ENCODE data around the gene ATP6V0A1. TPM values are rescaled to one million over a fixed set of nuclear protein-coding genes. Genes with fewer than 3 reads are reported as not detected.
"Not testable (repeated sequence)": the region's sequence is repeated elsewhere in the genome, so short reads cannot be mapped to it uniquely, and the experiment has no call there.

Gene ATP6V0A1
- total and polyA plus RNA-seq, 10 donors, result 23.0 to 140 (median 110) TPM

- Histone ChIP-seq H3K27ac (no peak overlapping the region), H3K27me3 (replicated peaks in 1 of 7) (peaks cover 0 to 4% (median 0%) of the 10 kb centered on the region in 7 donors), H3K9me3 (no peaks in the 10 kb centered on the region), H3K4me1 (peaks cover 5 to 24% (median 16%) of the 10 kb centered on the region in 6 donors), H3K36me3 (peaks cover 0 to 35% (median 20%) of the 10 kb centered on the region in 6 donors), H3K4me3 (no peak overlapping the region)
- TF ChIP-seq POLR2A (IDR thresholded peaks at IDR 0.05) (no peak), POLR2AphosphoS5 (IDR thresholded peaks at IDR 0.05) (peak in 2 of 3 donors; percentile 20 to 29)
- WGBS, 5 donors, result 85 to 93% (median 89%) methylated on average over 18 to 23 of the region's 23 CpGs
- intact Hi-C loops (cut with DNase I; ENCODE audit: low total_unique reads), result no loop called here
- no peak for DNase-seq
These were observed 88.4 kb downstream of the ATP6V0A1 start for GRCh38 chr17:42547001-42547461.

GRCh38 chr17:42547698-42548069, 89.0 kb downstream of the ATP6V0A1 start:
- intact Hi-C loops (cut with DNase I; ENCODE audit: low total_unique reads), result no loop called here
- Histone ChIP-seq H3K27ac (no peak overlapping the region), H3K36me3 (peaks cover 0 to 31% (median 14%) of the 10 kb centered on the region in 6 donors), H3K27me3 (replicated peaks in 1 of 7) (peaks cover 0 to 4% (median 0%) of the 10 kb centered on the region in 7 donors), H3K4me1 (peaks cover 5 to 25% (median 18%) of the 10 kb centered on the region in 6 donors), H3K4me3 (peak overlapping the region in 3 of 8 donors; percentile 30 to 72 (median 51)), H3K9me3 (no peaks in the 10 kb centered on the region)
- TF ChIP-seq CTCF (IDR thresholded peaks at IDR 0.05 in 8 of 11, conservative IDR thresholded peaks at IDR 0.05 in 3 of 11) (no peak), POLR2AphosphoS5 (IDR thresholded peaks at IDR 0.05) (no peak), POLR2A (IDR thresholded peaks at IDR 0.05) (no peak)
- 85 to 91% (median 89%) methylated on average over 11 to 14 of the region's 14 CpGs for WGBS, 5 donors
- DNase-seq, result no peak

- WGBS, 5 donors, result 18 to 35% (median 21%) methylated on average over 46 to 74 of the region's 74 CpGs
- peaks cover 0 to 4% (median 0%) of the 10 kb centered on the region in 7 donors for H3K27me3 ChIP-seq (replicated peaks in 1 of 7)
- no peaks in the 10 kb centered on the region for H3K9me3 ChIP-seq
- peaks cover 0 to 31% (median 10%) of the 10 kb centered on the region in 6 donors for H3K36me3 ChIP-seq
- intact Hi-C loops (cut with DNase I; ENCODE audit: low total_unique reads), result no loop called here
- H3K27ac ChIP-seq, result peak overlapping the region in 2 of 8 donors; percentile 17 to 48
- peaks cover 7 to 31% (median 23%) of the 10 kb centered on the region in 6 donors for H3K4me1 ChIP-seq
- H3K4me3 ChIP-seq, result peak overlapping the region; percentile 22 to 72 (median 36)
- DNase-seq, result peak; percentile 94
- TF ChIP-seq CTCF (IDR thresholded peaks at IDR 0.05 in 8 of 11, conservative IDR thresholded peaks at IDR 0.05 in 3 of 11) (peak in 9 of 11 experiments; percentile 20 to 66 (median 53)), POLR2A (IDR thresholded peaks at IDR 0.05) (no peak), POLR2AphosphoS5 (IDR thresholded peaks at IDR 0.05) (peak; percentile 70 to 84 (median 75))
These were observed 89.6 kb downstream of the ATP6V0A1 start for GRCh38 chr17:42548070-42548837.

GRCh38 chr17:42548993-42549755, 90.5 kb downstream of the ATP6V0A1 start:
- TF ChIP-seq POLR2A (IDR thresholded peaks at IDR 0.05) (no peak), POLR2AphosphoS5 (IDR thresholded peaks at IDR 0.05) (no peak), CTCF (IDR thresholded peaks at IDR 0.05 in 8 of 11, conservative IDR thresholded peaks at IDR 0.05 in 3 of 11) (no peak)
- intact Hi-C loops (cut with DNase I; ENCODE audit: low total_unique reads), result no loop called here
- Histone ChIP-seq H3K36me3 (peaks cover 0 to 24% (median 2%) of the 10 kb centered on the region in 6 donors), H3K4me1 (peaks cover 9 to 40% (median 32%) of the 10 kb centered on the region in 6 donors), H3K9me3 (no peaks in the 10 kb centered on the region), H3K27ac (no peak overlapping the region), H3K4me3 (peak overlapping the region in 3 of 8 donors; percentile 39 to 72 (median 51)), H3K27me3 (replicated peaks in 1 of 7) (peaks cover 0 to 4% (median 0%) of the 10 kb centered on the region in 7 donors)
- WGBS, 5 donors, result 74 to 84% (median 81%) methylated on average over 14 of the region's 14 CpGs
- no peak for DNase-seq

GRCh38 chr17:42552736-42553135, 94.1 kb downstream of the ATP6V0A1 start, which contains the start of gene HSD17B1:
Gene HSD17B1, plus strand, starts transcription at chr17:42552923. Its CDS starts 11 bp downstream, at chr17:42552934.
- 87 to 98% (median 94%) methylated on average over 11 to 15 of the region's 15 CpGs for WGBS, 5 donors
- DNase-seq; intact Hi-C loops (cut with DNase I; ENCODE audit: low total_unique reads); H3K27me3 ChIP-seq (replicated peaks in 1 of 7); H3K9me3 ChIP-seq: not testable (repeated sequence)
- Histone ChIP-seq H3K4me1 (peaks cover 16 to 56% (median 46%) of the 10 kb centered on the region in 6 donors), H3K4me3 (peak within 1 kb of the TSS in 7 of 8 donors; percentile 60 to 94 (median 73)), H3K27ac (peak within 1 kb of the TSS in 7 of 8 donors; percentile 87 to 98 (median 91)), H3K36me3 (peaks cover 0 to 12% (median 0%) of the 10 kb centered on the region in 6 donors)

Measured in spleen (tissue), 11 donors.